Endodermal cell (in vitro differentiated cells): Measurements from ENCODE around the gene CRELD1. TPM values are rescaled to one million over a fixed set of nuclear protein-coding genes. Genes with fewer than 3 reads are reported as not detected.

Experiments
- DNase-seq: peaks from one replicate; pipeline ENCODE4 v3.0.0-alpha.2; 2017
- H3K27ac ChIP-seq: 2 replicates; pipeline ENCODE4 v1.5.1; 2013; ENCODE audit warnings: mild to moderate bottlenecking, low read depth, low read length, moderate library complexity
- H3K27me3 ChIP-seq: 2 replicates; pipeline ENCODE4 v1.6.1; 2013; ENCODE audit warnings: mild to moderate bottlenecking, low read length, moderate library complexity; ENCODE audit not compliant: insufficient read depth, control insufficient read depth, poor library complexity, severe bottlenecking
- H3K36me3 ChIP-seq: 2 replicates; pipeline ENCODE4 v1.7.0; 2013; ENCODE audit warnings: mild to moderate bottlenecking, low read length, moderate library complexity; ENCODE audit not compliant: control insufficient read depth, insufficient read depth
- H3K4me1 ChIP-seq: one replicate; pipeline ENCODE4 v1.7.0; 2013; ENCODE audit warnings: low read length; ENCODE audit not compliant: control insufficient read depth, insufficient read depth
- H3K4me3 ChIP-seq: 2 replicates; pipeline ENCODE4 v1.5.1; 2013; ENCODE audit warnings: mild to moderate bottlenecking, low read length, moderate library complexity
- H3K9ac ChIP-seq: 2 replicates; pipeline ENCODE4 v1.6.1; 2013; ENCODE audit warnings: mild to moderate bottlenecking, low read length, moderate library complexity; ENCODE audit not compliant: poor library complexity, severe bottlenecking; ENCODE audit errors: extremely low read depth
- H3K9me3 ChIP-seq: 2 replicates; pipeline ENCODE4 v1.6.1; 2013; ENCODE audit warnings: mild to moderate bottlenecking, low read length, moderate library complexity; ENCODE audit not compliant: control insufficient read depth
- H3K27ac Mint-ChIP-seq: 2 replicates; pipeline ENCODE4 v1.8.0; 2020; ENCODE audit warnings: mixed read lengths
- H3K27me3 Mint-ChIP-seq: 2 replicates; pipeline ENCODE4 v1.8.0; 2021; ENCODE audit warnings: mild to moderate bottlenecking, mixed read lengths; ENCODE audit not compliant: insufficient read depth
- H3K36me3 Mint-ChIP-seq: 2 replicates; pipeline ENCODE4 v1.8.0; 2020; ENCODE audit warnings: low read depth, mixed read lengths
- H3K4me1 Mint-ChIP-seq: 2 replicates; pipeline ENCODE4 v1.8.0; 2020; ENCODE audit warnings: mixed read lengths
- H3K4me3 Mint-ChIP-seq: 2 replicates; pipeline ENCODE4 v1.8.0; 2020; ENCODE audit warnings: mild to moderate bottlenecking, moderate library complexity, mixed read lengths
- H3K9me3 Mint-ChIP-seq: 2 replicates; pipeline ENCODE4 v1.8.0; 2020; ENCODE audit warnings: mild to moderate bottlenecking, mixed read lengths
- CTCF ChIP-seq: fragments of 200-600 bp; sonication (generic); conservative IDR thresholded peaks from 2 replicates; pipeline ENCODE4 v1.5.0; 2021; ENCODE audit warnings: antibody characterized with exemption, mild to moderate bottlenecking
- WGBS, 2 experiments: methylation state at CpG; one replicate each; pipeline versions ENCODE4 v1.1.5 to v1.1.7; 2013; ENCODE audit warnings: missing lambda C conversion rate in 2 of 2, mixed read lengths in 1 of 2; ENCODE audit not compliant: insufficient coverage in 1 of 2, insufficient read length in 1 of 2; 5-methylcytosine and 5-hydroxymethylcytosine counted together
- total RNA-seq, 2 donors: library from RNA; stranded (reverse); fragmentation: NEBNext Ultra II Directional in 1 of 2; extraction: Animal tissue kit (Norgen Biotek cat#: 25700) in 1 of 2; gene quantifications; 2 replicates in 1 of 2; 3 replicates in 1 of 2; pipeline ENCODE4 v1.2.1, GENCODE V29; 2021

CRELD1 gene
- total RNA-seq, 2 donors from 2014 or later = 35.7 to 43.2 TPM

GRCh38 chr3:9886328-9886727, 47.3 kb upstream of the CRELD1 start:
- no peak for DNase-seq
- Mint-ChIP-seq H3K36me3 (no peaks in the 10 kb centered on the region), H3K4me3 (no peak overlapping the region), H3K27ac (no peak overlapping the region), H3K4me1 (no peaks in the 10 kb centered on the region), H3K9me3 (no peaks in the 10 kb centered on the region), H3K27me3 (no peaks in the 10 kb centered on the region)
- Histone ChIP-seq H3K9ac (no peak overlapping the region), H3K36me3 (no peaks in the 10 kb centered on the region), H3K4me1 (no peaks in the 10 kb centered on the region), H3K27me3 (peaks cover 7% of the 10 kb centered on the region), H3K4me3 (no peak overlapping the region), H3K27ac (no peak overlapping the region), H3K9me3 (no peaks in the 10 kb centered on the region)
- no peak for TF ChIP-seq CTCF

GRCh38 chr3:9887480-9887879, 46.2 kb upstream of the CRELD1 start:
- WGBS, 2 experiments = 90 to 98% methylated on average over 5 of the region's 5 CpGs
- no peak for DNase-seq
- H3K36me3 ChIP-seq = peaks cover 3% of the 10 kb centered on the region

GRCh38 chr3:9888540-9888939, 45.1 kb upstream of the CRELD1 start:
- no peaks in the 10 kb centered on the region for H3K9me3 ChIP-seq
- no peak overlapping the region for H3K9ac ChIP-seq
- H3K4me3 Mint-ChIP-seq = no peak overlapping the region
- H3K36me3 ChIP-seq = peaks cover 14% of the 10 kb centered on the region
- no peak for DNase-seq
- H3K4me3 ChIP-seq = no peak overlapping the region
- 88 to 100% methylated on average over 1 to 2 of the region's 3 CpGs for WGBS, 2 experiments
- TF ChIP-seq CTCF = no peak
- peaks cover 15% of the 10 kb centered on the region for H3K36me3 Mint-ChIP-seq
- H3K9me3 Mint-ChIP-seq = no peaks in the 10 kb centered on the region
- no peak overlapping the region for H3K27ac ChIP-seq
- peaks cover 7% of the 10 kb centered on the region for H3K27me3 ChIP-seq
- no peaks in the 10 kb centered on the region for H3K4me1 Mint-ChIP-seq
- H3K27me3 Mint-ChIP-seq = no peaks in the 10 kb centered on the region
- H3K27ac Mint-ChIP-seq = no peak overlapping the region
- H3K4me1 ChIP-seq = no peaks in the 10 kb centered on the region

More at GRCh38 chr3:9887480-9887879, 46.2 kb upstream of the CRELD1 start:
- Histone ChIP-seq H3K27me3 (peaks cover 7% of the 10 kb centered on the region), H3K9ac (no peak overlapping the region), H3K27ac (no peak overlapping the region), H3K9me3 (no peaks in the 10 kb centered on the region), H3K4me1 (no peaks in the 10 kb centered on the region), H3K4me3 (no peak overlapping the region)
- H3K27ac Mint-ChIP-seq = no peak overlapping the region
- no peak for TF ChIP-seq CTCF
- H3K27me3 Mint-ChIP-seq = no peaks in the 10 kb centered on the region
- H3K4me3 Mint-ChIP-seq = no peak overlapping the region
- H3K4me1 Mint-ChIP-seq = no peaks in the 10 kb centered on the region
- no peaks in the 10 kb centered on the region for H3K9me3 Mint-ChIP-seq
- H3K36me3 Mint-ChIP-seq = peaks cover 6% of the 10 kb centered on the region
